Embryonic facial prominence (tissue), 1 donor: ENCODE data around the gene EFTUD2.
"Not testable (repeated sequence)": the region's sequence is repeated elsewhere in the genome, so short reads cannot be mapped to it uniquely, and the experiment has no call there.

ENCODE experiments used
- DNase-seq: peaks from one replicate; pipeline ENCODE4 v3.0.0-alpha.2; 2016; ENCODE audit errors: extremely low spot score

Gene EFTUD2

DNA sequence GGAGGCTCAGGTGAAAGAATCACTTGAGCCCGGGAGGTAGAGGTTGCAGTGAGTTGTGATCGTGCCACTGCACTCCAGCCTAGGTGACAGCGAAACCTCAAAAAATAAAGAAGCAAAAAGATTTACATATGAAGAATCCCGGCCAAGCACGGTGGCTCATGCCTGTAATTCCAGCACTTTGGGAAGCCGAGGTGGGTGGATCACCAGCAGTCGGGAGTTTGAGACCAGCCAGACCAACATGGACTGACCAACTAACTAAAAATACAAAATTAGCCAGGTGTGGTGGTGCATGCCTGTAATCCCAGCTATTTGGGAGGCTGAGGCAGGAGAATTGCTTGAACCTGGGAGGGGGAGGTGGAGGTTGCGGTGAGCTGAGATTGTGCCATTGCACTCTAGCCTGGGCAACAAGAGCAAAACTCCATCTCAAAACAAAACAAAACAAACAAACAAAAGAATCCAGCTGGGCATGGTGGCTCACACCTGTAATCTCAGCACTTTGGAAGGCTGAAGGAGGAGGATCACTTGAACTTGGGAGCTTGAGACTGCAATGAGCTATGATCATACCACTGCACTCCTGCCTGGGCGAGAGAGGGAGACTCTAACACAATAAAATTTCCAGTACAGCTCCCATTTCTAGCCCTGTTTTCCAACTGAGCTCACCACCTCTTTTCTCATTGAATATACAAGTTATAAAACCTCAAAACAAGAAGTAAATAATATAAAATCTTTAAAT is 90.4 kb downstream of the EFTUD2 start:
- DNase-seq: not testable (repeated sequence)

DNA sequence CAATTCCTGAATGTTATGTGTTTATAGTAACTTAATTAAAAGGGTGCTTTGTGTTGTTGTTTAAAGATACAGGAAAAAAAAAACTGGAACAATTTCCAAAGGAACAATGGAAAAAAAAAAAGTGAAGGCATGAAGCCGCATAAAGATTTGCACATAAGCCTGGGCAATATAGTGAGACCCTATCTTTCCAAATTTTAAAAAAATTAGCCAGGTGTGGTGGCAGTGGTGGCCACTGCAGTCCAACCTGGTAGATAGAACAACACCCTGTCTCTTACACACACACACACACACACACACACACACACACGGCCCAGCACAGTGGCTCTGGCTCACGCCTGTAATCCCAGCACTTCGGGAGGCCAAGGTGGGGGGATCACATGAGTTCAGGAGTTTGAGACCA is 91.1 kb downstream of the EFTUD2 start:
- no peak for DNase-seq

DNA sequence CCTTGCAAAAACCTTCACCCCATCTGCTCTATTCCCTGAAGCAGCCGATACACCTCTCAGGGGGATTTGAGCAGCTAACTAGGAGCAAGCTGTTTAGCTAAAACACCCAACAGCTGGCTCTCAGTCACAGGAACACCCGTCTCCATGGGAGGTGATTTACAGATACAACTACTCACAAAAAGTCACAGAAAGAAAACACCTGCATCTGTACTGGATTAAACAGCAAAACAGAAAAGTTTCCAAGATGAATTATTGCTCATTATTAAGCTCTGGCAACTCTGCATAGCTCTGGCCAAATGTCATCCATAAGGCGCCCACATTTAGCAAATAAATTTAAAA is 91.5 kb downstream of the EFTUD2 start:
- DNase-seq: no peak

DNA sequence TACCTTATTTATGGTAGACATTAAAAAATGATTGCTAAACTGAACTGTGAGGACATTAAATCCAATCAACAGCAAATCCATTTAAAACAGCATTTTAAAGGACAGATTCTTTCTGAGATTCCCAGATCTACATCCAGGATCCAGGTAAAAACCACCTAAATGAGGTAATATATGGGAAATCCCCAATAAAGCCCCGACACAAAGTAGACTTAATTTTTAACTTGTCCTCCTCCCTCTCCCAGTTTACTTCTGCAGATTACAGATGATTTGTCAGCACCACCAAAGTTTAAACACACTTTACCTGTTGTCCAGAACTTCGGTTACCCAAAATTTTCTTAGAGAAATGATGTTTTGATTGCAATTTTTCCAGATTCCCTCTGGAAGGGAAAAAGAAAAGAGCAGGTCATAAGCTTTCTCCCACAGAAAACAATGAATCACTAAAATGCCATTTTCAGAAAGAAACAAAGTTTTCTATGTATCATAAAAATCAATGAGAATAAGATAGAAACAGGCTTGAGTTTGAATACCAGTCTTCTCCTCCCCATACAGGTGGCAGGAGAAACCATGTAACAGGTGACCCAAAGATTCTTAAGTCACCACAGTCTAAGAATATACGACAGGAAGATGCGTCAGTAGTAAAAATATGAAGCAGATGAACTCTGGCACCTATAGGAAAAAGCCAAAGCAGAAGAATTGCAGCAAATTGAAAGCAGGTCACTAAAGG is 92.0 kb downstream of the EFTUD2 start:
- DNase-seq: no peak

DNA sequence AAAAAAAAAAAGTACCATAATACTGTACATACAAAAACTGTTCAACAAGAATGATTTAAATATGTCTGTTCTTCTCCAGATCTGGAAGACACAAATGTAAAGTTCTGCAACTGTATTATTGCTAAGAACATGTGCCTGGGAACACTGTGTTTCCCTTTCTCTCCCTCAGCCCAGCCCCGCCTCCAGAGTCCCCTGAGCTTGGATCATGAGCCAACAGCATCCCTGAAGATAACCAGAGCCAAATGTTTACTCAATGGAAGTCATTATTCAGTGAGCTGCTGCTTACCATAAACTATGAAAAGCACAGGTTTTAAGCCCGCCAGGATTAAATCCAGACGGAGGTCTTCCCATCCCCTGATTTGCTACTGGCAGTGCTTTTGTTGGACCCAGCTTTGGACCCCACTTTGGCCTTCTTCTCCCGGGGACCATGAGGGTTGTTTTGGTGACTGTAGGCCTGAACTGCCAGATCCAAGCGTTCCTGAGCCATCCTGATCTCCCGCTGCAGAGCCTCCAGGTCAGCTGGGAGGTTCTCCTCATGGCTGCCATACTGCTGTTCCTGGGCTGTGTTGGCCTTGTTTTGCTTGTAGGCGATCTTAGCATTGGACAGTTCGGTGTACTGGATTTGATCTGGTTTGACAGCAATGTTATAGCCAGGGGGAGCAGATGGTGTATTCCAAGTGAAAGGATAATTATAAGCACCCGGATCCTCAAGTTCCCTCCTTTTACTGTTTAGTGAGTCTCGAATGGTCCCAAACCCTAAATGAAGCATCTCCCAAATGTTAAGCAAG is 94.7 kb downstream of the EFTUD2 start:
- no peak for DNase-seq

DNA sequence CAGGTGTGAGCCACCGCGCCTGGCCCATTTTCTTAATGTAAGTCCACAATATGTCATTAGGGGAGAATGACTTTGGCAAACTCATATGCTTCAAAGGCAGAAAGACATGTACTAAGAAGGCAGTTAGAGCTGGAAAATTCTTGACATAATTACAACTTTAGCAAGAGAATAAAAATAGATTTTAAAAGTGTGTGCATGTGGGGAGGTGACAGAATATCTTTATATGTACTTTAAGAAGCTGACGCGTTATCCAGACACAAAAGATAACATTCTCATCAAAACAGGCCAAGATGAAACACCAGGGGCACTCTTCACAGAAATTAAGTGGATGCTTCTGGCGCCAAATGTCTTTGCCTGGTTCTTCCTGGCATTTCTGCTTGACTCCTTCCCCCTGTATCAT is 97.4 kb downstream of the EFTUD2 start:
- no peak for DNase-seq
